GM10248 (cell line): ENCODE results near the gene RFTN1.

Experiments
- CTCF ChIA-PET: fragments of 300-600 bp; sonication (Branson Sonifier 250); formaldehyde crosslinking; extraction: SDS; loops from one replicate; lab custom pipeline; 2021; ENCODE audit warnings: antibody characterized with exemption; lab: Yijun Ruan, JAX
- POLR2A ChIA-PET: fragments of 350-650 bp; sonication (Branson Sonifier 250); formaldehyde crosslinking; extraction: SDS; loops from one replicate; lab custom pipeline; 2020; ENCODE audit warnings: antibody characterized with exemption; lab: Yijun Ruan, JAX
- DNase-seq: peaks from one replicate; pipeline ENCODE4 v3.0.0; 2012; ENCODE audit errors: extremely low spot score
- TF ChIP-seq, protein P1 (sequence below): IDR thresholded peaks from 2 replicates; pipeline ENCODE4 v1.5.1; 2012; ENCODE audit warnings: mild to moderate bottlenecking, low read depth; ENCODE audit errors: extremely low read depth, missing control alignments, control extremely low read depth

The RFTN1 gene

DNA sequence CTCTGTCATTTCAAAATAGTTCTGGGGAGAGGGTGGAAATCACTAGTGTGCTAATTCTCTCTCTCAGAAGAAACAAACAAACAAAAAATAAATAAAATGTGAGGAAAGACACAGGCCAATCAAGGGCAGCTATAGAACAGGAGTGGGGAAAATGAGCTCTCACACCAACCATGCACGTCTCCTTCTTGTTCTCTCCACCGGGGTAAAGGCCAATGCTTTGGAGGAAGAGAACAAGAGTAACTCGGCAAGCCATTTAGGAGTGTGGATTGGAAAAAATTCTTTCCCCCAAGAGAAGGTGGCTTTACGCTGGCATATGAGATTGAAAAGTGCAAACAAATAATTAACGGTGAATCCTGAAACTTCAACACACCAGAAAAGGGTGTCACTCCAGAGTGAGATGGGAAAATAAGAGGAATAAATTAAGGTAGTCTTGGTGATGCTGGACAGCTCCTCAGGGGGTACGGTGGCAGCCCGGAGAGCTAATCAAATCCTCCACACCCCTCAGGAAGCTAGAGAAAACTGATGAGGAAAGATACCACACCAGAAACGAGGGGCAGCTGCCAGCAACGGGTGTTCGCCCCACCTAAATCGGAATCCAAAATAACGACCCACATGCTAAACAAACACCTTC is 88.0 kb downstream of the RFTN1 start:
- TF ChIP-seq, protein P1, sequence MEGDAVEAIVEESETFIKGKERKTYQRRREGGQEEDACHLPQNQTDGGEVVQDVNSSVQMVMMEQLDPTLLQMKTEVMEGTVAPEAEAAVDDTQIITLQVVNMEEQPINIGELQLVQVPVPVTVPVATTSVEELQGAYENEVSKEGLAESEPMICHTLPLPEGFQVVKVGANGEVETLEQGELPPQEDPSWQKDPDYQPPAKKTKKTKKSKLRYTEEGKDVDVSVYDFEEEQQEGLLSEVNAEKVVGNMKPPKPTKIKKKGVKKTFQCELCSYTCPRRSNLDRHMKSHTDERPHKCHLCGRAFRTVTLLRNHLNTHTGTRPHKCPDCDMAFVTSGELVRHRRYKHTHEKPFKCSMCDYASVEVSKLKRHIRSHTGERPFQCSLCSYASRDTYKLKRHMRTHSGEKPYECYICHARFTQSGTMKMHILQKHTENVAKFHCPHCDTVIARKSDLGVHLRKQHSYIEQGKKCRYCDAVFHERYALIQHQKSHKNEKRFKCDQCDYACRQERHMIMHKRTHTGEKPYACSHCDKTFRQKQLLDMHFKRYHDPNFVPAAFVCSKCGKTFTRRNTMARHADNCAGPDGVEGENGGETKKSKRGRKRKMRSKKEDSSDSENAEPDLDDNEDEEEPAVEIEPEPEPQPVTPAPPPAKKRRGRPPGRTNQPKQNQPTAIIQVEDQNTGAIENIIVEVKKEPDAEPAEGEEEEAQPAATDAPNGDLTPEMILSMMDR = no peak
- ChIA-PET CTCF (interaction anchor here (1.0 to 3.2 kb wide), 4 partner anchors 14 to 46 kb away, joined by 3 to 10 read pairs (median 4); no protein-coding TSS in a partner anchor), POLR2A (interaction anchor here (0.5 to 1.9 kb wide), 2 partner anchors 34 to 87 kb away, joined by 4 to 8 read pairs; no protein-coding TSS in a partner anchor)
- no peak for DNase-seq

DNA sequence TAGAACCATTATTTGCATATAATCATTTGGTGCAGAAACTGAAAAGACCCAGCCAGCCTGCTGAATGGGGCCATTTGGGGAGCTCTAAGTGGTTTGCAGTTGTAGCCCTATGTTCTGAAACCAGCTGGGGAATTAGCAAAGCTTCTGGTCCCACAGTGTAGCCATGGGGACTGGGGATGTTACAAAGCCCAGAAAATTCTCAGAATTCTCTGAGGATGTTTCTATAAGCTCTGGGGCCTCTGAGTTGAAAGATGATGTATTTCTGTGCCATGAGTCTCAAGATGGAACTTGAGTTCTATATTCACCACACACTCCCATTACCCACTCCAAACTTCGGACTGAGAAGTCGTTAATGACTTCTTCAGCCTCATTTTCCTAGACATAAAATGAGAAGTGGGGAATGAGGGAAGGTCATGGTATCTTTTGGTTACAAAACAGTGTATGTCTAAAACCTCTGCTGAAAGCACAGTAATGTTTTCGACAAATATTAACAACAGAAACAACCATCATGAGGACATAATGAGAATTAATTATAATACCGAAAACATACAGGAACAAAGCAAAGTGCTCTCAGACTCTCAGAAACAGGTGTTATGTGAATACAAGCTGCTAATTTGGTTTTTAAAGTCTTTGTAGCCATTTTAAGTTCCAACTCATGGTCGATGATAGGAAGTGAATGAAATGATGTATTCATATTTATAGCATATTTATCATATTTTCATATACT is 89.4 kb downstream of the RFTN1 start:
- ChIA-PET CTCF (interaction anchor here (1.1 to 3.2 kb wide), 7 partner anchors 12 to 134 kb away, joined by 3 to 10 read pairs (median 5); no protein-coding TSS in a partner anchor), POLR2A (interaction anchor here (0.6 to 2.1 kb wide), 6 partner anchors 26 to 95 kb away, joined by 3 to 8 read pairs (median 4); no protein-coding TSS in a partner anchor)
- TF ChIP-seq, protein P1 = no peak
- DNase-seq = no peak

DNA sequence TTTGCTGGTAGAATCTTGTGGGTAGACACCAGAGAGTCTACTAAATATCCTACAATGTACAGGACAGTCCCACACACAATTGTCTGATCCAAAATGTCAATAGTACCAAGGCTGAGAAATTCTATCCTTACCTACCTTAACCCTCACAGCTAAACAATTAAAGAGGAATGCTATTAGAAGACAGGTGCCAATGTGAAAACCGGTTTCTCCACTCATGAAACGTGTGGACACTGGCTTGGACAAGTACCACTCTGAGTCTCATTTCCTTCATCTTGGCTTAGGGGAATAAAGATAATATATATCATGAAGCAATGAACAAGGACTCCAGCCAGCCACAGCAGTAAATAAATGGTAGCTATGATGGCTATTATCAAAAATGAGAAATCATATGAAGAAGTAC is 90.2 kb downstream of the RFTN1 start:
- POLR2A ChIA-PET = interaction anchor here (0.6 to 2.1 kb wide), 5 partner anchors 44 to 96 kb away, joined by 3 to 8 read pairs (median 4); no protein-coding TSS in a partner anchor

DNA sequence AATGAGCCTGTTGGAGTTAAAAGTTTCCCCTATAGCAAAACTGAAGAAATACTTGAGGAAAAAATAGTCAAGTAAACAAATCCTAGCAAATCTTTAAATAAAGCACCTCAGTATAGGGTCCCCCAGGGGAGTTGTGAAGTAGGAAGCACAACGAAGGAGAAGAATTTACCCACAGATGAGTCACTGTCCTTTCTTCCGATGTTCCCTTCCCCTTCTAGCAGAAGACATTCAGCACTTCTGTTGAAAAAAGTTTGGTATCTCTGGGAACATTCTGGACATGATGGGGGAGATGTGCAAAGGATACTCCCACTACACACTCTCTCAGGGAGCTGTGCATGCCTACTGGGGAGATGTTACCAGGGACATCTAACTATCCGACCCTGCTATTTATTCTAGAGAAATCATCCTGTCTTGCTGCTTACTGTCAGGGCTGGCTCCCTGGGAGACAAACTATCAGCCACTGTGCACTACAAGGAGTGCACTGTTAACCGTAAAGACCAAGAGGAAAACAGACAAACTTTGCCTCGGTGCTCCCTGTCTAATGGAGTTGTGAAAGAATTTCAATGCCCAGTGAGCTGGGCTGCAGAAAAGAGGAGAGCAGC is 93.8 kb downstream of the RFTN1 start:
- DNase-seq = no peak
- ChIA-PET CTCF (interaction anchor here (0.9 to 2.2 kb wide), 2 partner anchors 8 to 10 kb away, joined by 6 to 7 read pairs; no protein-coding TSS in a partner anchor), POLR2A (no interaction called here)
- TF ChIP-seq, protein P1 = no peak

More for the DNA sequence above, 90.2 kb downstream of the RFTN1 start:
- CTCF ChIA-PET = interaction anchor here (1.1 to 3.2 kb wide), 6 partner anchors 12 to 133 kb away, joined by 3 to 10 read pairs (median 4); no protein-coding TSS in a partner anchor
- TF ChIP-seq, protein P1 = no peak
- no peak for DNase-seq

GRCh38 chr3:16417945-16418739 is 95.4 kb downstream of the RFTN1 start:
- POLR2A ChIA-PET = no interaction called here
- no peak for DNase-seq
- CTCF ChIA-PET = interaction anchor here (1.0 to 1.3 kb wide), 3 partner anchors 10 to 28 kb away, joined by 4 to 5 read pairs (median 5); no protein-coding TSS in a partner anchor
- TF ChIP-seq, protein P1 = no peak
